EL (cell line): ENCODE measurements around the gene TNFRSF25.

Source experiments
- DNase-seq: peaks from one replicate; pipeline ENCODE4 v3.0.0-alpha.2; 2016

Gene TNFRSF25

GRCh38 chr1:6466023-6466422 is at the start of gene TNFRSF25:
Gene TNFRSF25 (minus strand): TSS chr1:6466173. CDS start chr1:6466107, 66 bp downstream.
- DNase-seq = no peak

GRCh38 chr1:6515771-6516170 is 49.8 kb upstream of the TNFRSF25 start:
- DNase-seq = peak; percentile 50

GRCh38 chr1:6513320-6513801 is 47.4 kb upstream of the TNFRSF25 start:
- DNase-seq = no peak

- no peak for DNase-seq
Observed at GRCh38 chr1:6512908-6513280, 46.9 kb upstream of the TNFRSF25 start.

- DNase-seq = no peak
Observed at GRCh38 chr1:6512245-6512907, 46.4 kb upstream of the TNFRSF25 start.

- no peak for DNase-seq
Observed at GRCh38 chr1:6511561-6512244, 45.7 kb upstream of the TNFRSF25 start.

GRCh38 chr1:6511056-6511455 is 45.1 kb upstream of the TNFRSF25 start:
- DNase-seq = no peak

GRCh38 chr1:6510493-6510892 is 44.5 kb upstream of the TNFRSF25 start:
- no peak for DNase-seq

- no peak for DNase-seq
Observed at GRCh38 chr1:6509919-6510291, 43.9 kb upstream of the TNFRSF25 start.

GRCh38 chr1:6509220-6509918 is 43.4 kb upstream of the TNFRSF25 start:
- no peak for DNase-seq

- no peak for DNase-seq
Observed at GRCh38 chr1:6508816-6509189, 42.8 kb upstream of the TNFRSF25 start.

GRCh38 chr1:6508154-6508815 is 42.3 kb upstream of the TNFRSF25 start:
- no peak for DNase-seq

GRCh38 chr1:6507461-6507911 is 41.5 kb upstream of the TNFRSF25 start:
- no peak for DNase-seq

- no peak for DNase-seq
Observed at GRCh38 chr1:6507037-6507428, 41.1 kb upstream of the TNFRSF25 start.

- no peak for DNase-seq
Observed at GRCh38 chr1:6506210-6507036, 40.5 kb upstream of the TNFRSF25 start.

GRCh38 chr1:6505367-6506209 is 39.6 kb upstream of the TNFRSF25 start:
- DNase-seq = no peak

- no peak for DNase-seq
Observed at GRCh38 chr1:6504887-6505286, 38.9 kb upstream of the TNFRSF25 start.

GRCh38 chr1:6503884-6504602 is 38.1 kb upstream of the TNFRSF25 start:
- DNase-seq = no peak

GRCh38 chr1:6502000-6502891 is 36.3 kb upstream of the TNFRSF25 start:
- no peak for DNase-seq
